B cell (primary cell): Measurements from ENCODE around the gene MAP3K7CL. TPM values are rescaled to one million over a fixed set of nuclear protein-coding genes. Genes with fewer than 3 reads are reported as not detected.

Experiments
- ATAC-seq: fragments of 200-7000 bp; cut with Tn5 transposase; one replicate; pipeline ENCODE4 v1.10.0; 2021; ENCODE audit warnings: low read depth, mild to moderate bottlenecking, moderate number of reproducible peaks, moderate library complexity
- CTCF ChIA-PET: fragments of 350-600 bp; sonication (Branson Sonifier 250); formaldehyde crosslinking; loops from one replicate; lab custom pipeline; 2021; ENCODE audit warnings: antibody characterized with exemption, inconsistent platforms; lab: Charles Lee
- POLR2A ChIA-PET: fragments of 350-600 bp; sonication (Branson Sonifier 250); formaldehyde crosslinking; loops from one replicate; lab custom pipeline; 2021; ENCODE audit warnings: antibody characterized with exemption; lab: Charles Lee
- DNase-seq: peaks from one replicate; pipeline ENCODE4 v3.0.0; 2013
- H2AFZ ChIP-seq: 2 replicates; pipeline ENCODE4 v1.6.1; 2012; ENCODE audit warnings: mild to moderate bottlenecking, low read depth, low read length; ENCODE audit not compliant: insufficient read depth, poor library complexity, severe bottlenecking
- H3K27ac ChIP-seq, 2 donors: 1 replicate in 1 of 2; 2 replicates in 1 of 2; pipeline ENCODE4 v1.5.1; 2012 to 2013; ENCODE audit warnings: low read length in 2 of 2, mild to moderate bottlenecking in 2 of 2, moderate library complexity in 1 of 2
- H3K27me3 ChIP-seq, 4 experiments: fragments of 200-600 bp in 1 of 4; sonication (generic) in 1 of 4; replicated peaks in 1 of 4; 1 replicate in 2 of 4; 2 replicates in 2 of 4; pipeline versions ENCODE4 v1.6.1 to v1.7.0; 2013 to 2016; ENCODE audit warnings: low read length in 3 of 4, mild to moderate bottlenecking in 2 of 4, mixed read lengths in 1 of 4, moderate library complexity in 1 of 4; ENCODE audit not compliant: insufficient read depth in 4 of 4, control insufficient read depth in 3 of 4; ENCODE audit errors: control extremely low read depth in 1 of 4
- H3K36me3 ChIP-seq, 2 experiments: replicated peaks in 1 of 2; 1 replicate in 1 of 2; 2 replicates in 1 of 2; pipeline versions ENCODE4 v1.6.1 to v1.7.1; 2013; ENCODE audit warnings: low read length in 1 of 2; ENCODE audit not compliant: insufficient read depth in 2 of 2, control insufficient read depth in 1 of 2; ENCODE audit errors: control extremely low read depth in 1 of 2, extremely low read depth in 1 of 2
- H3K4me1 ChIP-seq, 2 donors: fragments of 200-600 bp in 1 of 2; sonication (generic) in 1 of 2; 1 replicate in 1 of 2; 2 replicates in 1 of 2; pipeline versions ENCODE4 v1.5.1 to v1.6.1; 2013 to 2017; ENCODE audit warnings: low read length in 2 of 2; ENCODE audit not compliant: control insufficient read depth in 2 of 2, insufficient read depth in 2 of 2
- H3K4me2 ChIP-seq: replicated peaks from 2 replicates; pipeline ENCODE3; 2012; ENCODE audit warnings: mild to moderate bottlenecking, low read depth, low read length; ENCODE audit not compliant: poor library complexity, severe bottlenecking
- H3K4me3 ChIP-seq, 5 experiments: fragments of 200-600 bp in 1 of 5; sonication (generic) in 1 of 5; 1 replicate in 3 of 5; 2 replicates in 2 of 5; pipeline versions ENCODE4 v1.5.1 to v1.7.0; 2011 to 2016; ENCODE audit warnings: low read length in 4 of 5, mild to moderate bottlenecking in 4 of 5, low read depth in 2 of 5, control low read depth in 1 of 5, moderate library complexity in 1 of 5; ENCODE audit not compliant: insufficient read depth in 1 of 5; ENCODE audit errors: control extremely low read depth in 1 of 5, extremely low read depth in 1 of 5
- H3K79me2 ChIP-seq: fragments of 200-600 bp; sonication (generic); one replicate; pipeline ENCODE4 v1.6.0; 2016; ENCODE audit warnings: low read length; ENCODE audit not compliant: control insufficient read depth, insufficient read depth
- H3K9ac ChIP-seq: fragments of 200-600 bp; sonication (generic); 2 replicates; pipeline ENCODE4 v1.6.1; 2017; ENCODE audit warnings: mild to moderate bottlenecking, low read length, moderate library complexity
- H3K9me3 ChIP-seq, 3 donors: one replicate each; pipeline versions ENCODE4 v1.6.1 to v1.7.1; 2013; ENCODE audit warnings: low read length in 2 of 3; ENCODE audit not compliant: control insufficient read depth in 2 of 3, insufficient read depth in 1 of 3; ENCODE audit errors: control extremely low read depth in 1 of 3
- H4K20me1 ChIP-seq: 2 replicates; pipeline ENCODE4 v1.6.0; 2012; ENCODE audit warnings: mild to moderate bottlenecking, low read length; ENCODE audit not compliant: insufficient read depth, control insufficient read depth, poor library complexity, severe bottlenecking
- H3K27ac Mint-ChIP-seq: one replicate; pipeline ENCODE4 v1.8.0; 2021; ENCODE audit warnings: mixed read lengths
- H3K27me3 Mint-ChIP-seq: one replicate; pipeline ENCODE4 v1.8.0; 2021; ENCODE audit warnings: mixed read lengths
- H3K4me1 Mint-ChIP-seq: one replicate; pipeline ENCODE4 v1.8.0; 2021; ENCODE audit warnings: mixed read lengths
- H3K4me3 Mint-ChIP-seq: one replicate; pipeline ENCODE4 v1.8.0; 2021; ENCODE audit warnings: mixed read lengths
- H3K9me3 Mint-ChIP-seq: one replicate; pipeline ENCODE4 v1.8.0; 2022; ENCODE audit warnings: mixed read lengths; ENCODE audit not compliant: insufficient read depth
- CTCF ChIP-seq: fragments of 200-600 bp; IDR thresholded peaks from one replicate; pipeline ENCODE4 v1.8.0; 2022; ENCODE audit warnings: antibody characterized with exemption, mild to moderate bottlenecking
- EZH2 ChIP-seq: IDR thresholded peaks from 2 replicates; pipeline ENCODE4 v1.6.1; 2012; ENCODE audit warnings: borderline replicate concordance, low read depth, mild to moderate bottlenecking, moderate library complexity, low read length; ENCODE audit not compliant: insufficient read depth, poor library complexity, severe bottlenecking
- WGBS: methylation state at CpG from one replicate; pipeline ENCODE4 v1.1.5; 2013; ENCODE audit warnings: missing lambda C conversion rate; ENCODE audit not compliant: insufficient coverage; 5-methylcytosine and 5-hydroxymethylcytosine counted together
- intact Hi-C: fragments of 100-400 bp; cut with micrococcal nuclease; formaldehyde crosslinking; loops from one replicate; pipeline ENCODE4 v1.10.0; 2022
- polyA plus RNA-seq: library from polyadenylated mRNA; depleted of rRNA; stranded (reverse); fragments of >200 nt; gene quantifications from 2 replicates; pipeline ENCODE4 v1.2.3, GENCODE V29; 2012
- total RNA-seq, 2 donors: library from RNA; stranded (reverse); fragments of 120-200 nt in 1 of 2; gene quantifications; 1 replicate in 1 of 2; 2 replicates in 1 of 2; pipeline versions ENCODE4 v1.2.3 to v1.2.4, GENCODE V29; 2013 to 2022

Gene MAP3K7CL
- total and polyA plus RNA-seq, 2 donors (not counting 1 experiment from before 2014, with no cell fraction given), result 8.9 to 11.9 TPM

GRCh38 chr21:29115899-29116298 lies 14.5 kb upstream of the MAP3K7CL start:
- no peaks in the 10 kb centered on the region for H4K20me1 ChIP-seq
- no peak overlapping the region for H2AFZ ChIP-seq
- WGBS, result no CpG with 5 or more reads among the region's 8 CpGs
- ATAC-seq (no peak), DNase-seq (no peak)
- peaks cover 20% of the 10 kb centered on the region for H3K4me1 Mint-ChIP-seq
- no peak for TF ChIP-seq EZH2
- no peak for TF ChIP-seq CTCF
- no peak overlapping the region for H3K27ac Mint-ChIP-seq
- H3K4me2 ChIP-seq, result no peak overlapping the region
- no peaks in the 10 kb centered on the region for H3K36me3 ChIP-seq
- no peaks in the 10 kb centered on the region for H3K79me2 ChIP-seq
- ChIA-PET POLR2A (no interaction called here), CTCF (interaction anchor here (1.6 to 1.8 kb wide), 2 partner anchors 26 to 257 kb away, joined by 3 to 10 read pairs; no protein-coding TSS in a partner anchor)
- no peak overlapping the region for H3K4me3 Mint-ChIP-seq
- H3K4me3 ChIP-seq, result no peak overlapping the region
- intact Hi-C loops, result no loop called here
- H3K4me1 ChIP-seq, result peaks cover 0 to 6% of the 10 kb centered on the region in 2 donors
- H3K27ac ChIP-seq, result no peak overlapping the region
- H3K9me3 ChIP-seq, result no peaks in the 10 kb centered on the region
- H3K9me3 Mint-ChIP-seq, result no peaks in the 10 kb centered on the region
- H3K27me3 Mint-ChIP-seq, result no peaks in the 10 kb centered on the region
- H3K9ac ChIP-seq, result no peak overlapping the region
- no peaks in the 10 kb centered on the region for H3K27me3 ChIP-seq

- Histone ChIP-seq H3K27me3 (no peaks in the 10 kb centered on the region), H4K20me1 (no peaks in the 10 kb centered on the region), H3K4me2 (peak overlapping the region; percentile 7), H3K79me2 (no peaks in the 10 kb centered on the region), H3K4me1 (peaks cover 0 to 21% of the 10 kb centered on the region in 2 donors), H2AFZ (no peak overlapping the region), H3K27ac (no peak overlapping the region), H3K9me3 (no peaks in the 10 kb centered on the region), H3K36me3 (no peaks in the 10 kb centered on the region), H3K9ac (no peak overlapping the region), H3K4me3 (no peak overlapping the region)
- H3K27me3 Mint-ChIP-seq, result no peaks in the 10 kb centered on the region
- no peaks in the 10 kb centered on the region for H3K9me3 Mint-ChIP-seq
- no CpG with 5 or more reads among the region's 3 CpGs for WGBS
- peak overlapping the region; percentile 63 for H3K27ac Mint-ChIP-seq
- CTCF ChIA-PET, result no interaction called here
- ATAC-seq (no peak), DNase-seq (no peak)
- intact Hi-C loops, result no loop called here
- POLR2A ChIA-PET, result no interaction called here
- peak overlapping the region; percentile 37 for H3K4me3 Mint-ChIP-seq
- TF ChIP-seq EZH2 (no peak), CTCF (no peak)
- peaks cover 33% of the 10 kb centered on the region for H3K4me1 Mint-ChIP-seq
These were observed 13.0 kb upstream of the MAP3K7CL start for GRCh38 chr21:29117372-29117955.
